Measurements from ENCODE around the gene TEX261.

The TEX261 gene

GRCh38 chr2:70937866-70938585 lies 56.6 kb downstream of the TEX261 start:
- no peaks in the 10 kb centered on the region for H3K79me2 ChIP-seq (ENCODE audit: insufficient read depth, low read length)
- no peaks in the 10 kb centered on the region for H3K9me3 ChIP-seq (ENCODE audit: insufficient read depth, low read length)
- no peak overlapping the region for H2AFZ ChIP-seq (ENCODE audit: low read depth, low read length, severe bottlenecking)
- H3K27me3 ChIP-seq (ENCODE audit: low read length): no peaks in the 10 kb centered on the region
- no peak overlapping the region for H3K4me3 ChIP-seq (ENCODE audit: insufficient read depth, low read length, poor library complexity, severe bottlenecking)
- H4K20me1 ChIP-seq (ENCODE audit: low read depth, low read length): no peaks in the 10 kb centered on the region
- H3F3A ChIP-seq (ENCODE audit: insufficient read depth): no peaks in the 10 kb centered on the region
- no peaks in the 10 kb centered on the region for H3K9me2 ChIP-seq (replicated peaks; ENCODE audit: insufficient read depth, low read length)
- H3K4me2 ChIP-seq (ENCODE audit: low read depth, low read length, poor library complexity, severe bottlenecking): no peak overlapping the region
- no peak overlapping the region for H3K27ac ChIP-seq (ENCODE audit: low read depth, low read length)
- TF ChIP-seq CTCF (IDR thresholded peaks at IDR 0.05; ENCODE audit: insufficient read depth, low read length, poor library complexity, severe bottlenecking) (no peak), EZH2phosphoT487 (conservative IDR thresholded peaks at IDR 0.05; ENCODE audit: low read length) (no peak)
- no peaks in the 10 kb centered on the region for H3K36me3 ChIP-seq (ENCODE audit: low read length)
- no peak overlapping the region for H3K9ac ChIP-seq (ENCODE audit: low read length)

GRCh38 chr2:70936979-70937811 lies 57.5 kb downstream of the TEX261 start:
- H2AFZ ChIP-seq (ENCODE audit: low read depth, low read length, severe bottlenecking): no peak overlapping the region
- no peak overlapping the region for H3K4me2 ChIP-seq (ENCODE audit: low read depth, low read length, poor library complexity, severe bottlenecking)
- no peaks in the 10 kb centered on the region for H3K36me3 ChIP-seq (ENCODE audit: low read length)
- H3F3A ChIP-seq (ENCODE audit: insufficient read depth): no peaks in the 10 kb centered on the region
- no peak overlapping the region for H3K27ac ChIP-seq (ENCODE audit: low read depth, low read length)
- no peaks in the 10 kb centered on the region for H3K79me2 ChIP-seq (ENCODE audit: insufficient read depth, low read length)
- no peaks in the 10 kb centered on the region for H3K9me3 ChIP-seq (ENCODE audit: insufficient read depth, low read length)
- no peaks in the 10 kb centered on the region for H3K27me3 ChIP-seq (ENCODE audit: low read length)
- no peaks in the 10 kb centered on the region for H4K20me1 ChIP-seq (ENCODE audit: low read depth, low read length)
- no peak overlapping the region for H3K9ac ChIP-seq (ENCODE audit: low read length)
- H3K9me2 ChIP-seq (replicated peaks; ENCODE audit: insufficient read depth, low read length): no peaks in the 10 kb centered on the region
- TF ChIP-seq EZH2phosphoT487 (conservative IDR thresholded peaks at IDR 0.05; ENCODE audit: low read length): no peak
- no peak overlapping the region for H3K4me3 ChIP-seq (ENCODE audit: insufficient read depth, low read length, poor library complexity, severe bottlenecking)

GRCh38 chr2:70936165-70936978 lies 58.3 kb downstream of the TEX261 start:
- no peaks in the 10 kb centered on the region for H3K27me3 ChIP-seq (ENCODE audit: low read length)
- no peak overlapping the region for H3K27ac ChIP-seq (ENCODE audit: low read depth, low read length)
- H3K9me3 ChIP-seq (ENCODE audit: insufficient read depth, low read length): no peaks in the 10 kb centered on the region
- TF ChIP-seq EZH2phosphoT487 (conservative IDR thresholded peaks at IDR 0.05; ENCODE audit: low read length) (no peak), CTCF (IDR thresholded peaks at IDR 0.05; ENCODE audit: insufficient read depth, low read length, poor library complexity, severe bottlenecking) (no peak)
- no peak overlapping the region for H3K4me2 ChIP-seq (ENCODE audit: low read depth, low read length, poor library complexity, severe bottlenecking)
- no peak overlapping the region for H2AFZ ChIP-seq (ENCODE audit: low read depth, low read length, severe bottlenecking)
- no peaks in the 10 kb centered on the region for H3F3A ChIP-seq (ENCODE audit: insufficient read depth)
- H3K9ac ChIP-seq (ENCODE audit: low read length): no peak overlapping the region
- H3K36me3 ChIP-seq (ENCODE audit: low read length): no peaks in the 10 kb centered on the region
- H3K4me3 ChIP-seq (ENCODE audit: insufficient read depth, low read length, poor library complexity, severe bottlenecking): no peak overlapping the region
- H3K79me2 ChIP-seq (ENCODE audit: insufficient read depth, low read length): no peaks in the 10 kb centered on the region
- H4K20me1 ChIP-seq (ENCODE audit: low read depth, low read length): no peaks in the 10 kb centered on the region
- no peaks in the 10 kb centered on the region for H3K9me2 ChIP-seq (replicated peaks; ENCODE audit: insufficient read depth, low read length)
